Liver (tissue), 9 donors: ENCODE measurements around the gene FAM216B. TPM values are rescaled to one million over a fixed set of nuclear protein-coding genes. Genes with fewer than 3 reads are reported as not detected.
"Not testable (repeated sequence)": the region's sequence is repeated elsewhere in the genome, so short reads cannot be mapped to it uniquely, and the experiment has no call there.

Experiments used
- DNase-seq: peaks from one replicate; pipeline ENCODE4 v3.0.0-alpha.2; 2017; ENCODE audit warnings: low spot score
- H3K27ac ChIP-seq, 2 donors: one replicate each; pipeline ENCODE4 v1.7.0; 2013; ENCODE audit warnings: inconsistent platforms in 2 of 2, low read length in 2 of 2, control low read depth in 1 of 2, low read depth in 1 of 2, mild to moderate bottlenecking in 1 of 2
- H3K27me3 ChIP-seq, 4 donors: one replicate each; pipeline versions ENCODE4 v1.6.1 to v1.7.0; 2013; ENCODE audit warnings: low read length in 3 of 4, inconsistent platforms in 1 of 4, mild to moderate bottlenecking in 1 of 4, moderate library complexity in 1 of 4; ENCODE audit not compliant: control insufficient read depth in 4 of 4, insufficient read depth in 4 of 4
- H3K36me3 ChIP-seq, 4 donors: one replicate each; pipeline versions ENCODE4 v1.6.1 to v1.7.0; 2013; ENCODE audit warnings: low read length in 3 of 4, mild to moderate bottlenecking in 3 of 4, low read depth in 1 of 4, moderate library complexity in 1 of 4; ENCODE audit not compliant: control insufficient read depth in 4 of 4, insufficient read depth in 3 of 4
- H3K4me1 ChIP-seq, 4 donors: one replicate each; pipeline versions ENCODE4 v1.6.1 to v1.7.0; 2013; ENCODE audit warnings: low read length in 3 of 4, mild to moderate bottlenecking in 3 of 4, moderate library complexity in 1 of 4; ENCODE audit not compliant: control insufficient read depth in 4 of 4, insufficient read depth in 4 of 4
- H3K4me3 ChIP-seq, 3 donors: one replicate each; pipeline versions ENCODE4 v1.6.1 to v1.7.0; 2013; ENCODE audit warnings: low read length in 3 of 3, control low read depth in 1 of 3, low read depth in 1 of 3, mild to moderate bottlenecking in 1 of 3
- H3K9ac ChIP-seq, 2 donors: one replicate each; pipeline ENCODE4 v1.7.0; 2013; ENCODE audit warnings: low read length in 2 of 2, mild to moderate bottlenecking in 2 of 2, moderate library complexity in 2 of 2, control low read depth in 1 of 2, low read depth in 1 of 2
- H3K9me3 ChIP-seq, 4 donors: one replicate each; pipeline versions ENCODE4 v1.6.1 to v1.7.0; 2013; ENCODE audit warnings: low read length in 3 of 4; ENCODE audit not compliant: control insufficient read depth in 4 of 4
- EGR1 ChIP-seq, 2 donors: IDR thresholded peaks; 2 replicates each; pipeline ENCODE4 v1.6.1; 2016 to 2018; ENCODE audit warnings: antibody characterized with exemption in 2 of 2, low read depth in 2 of 2
- FOXA1 ChIP-seq: IDR thresholded peaks from 2 replicates; pipeline ENCODE4 v1.6.1; 2016; ENCODE audit warnings: antibody characterized with exemption
- GABPA ChIP-seq, 2 donors: IDR thresholded peaks in 1 of 2; conservative IDR thresholded peaks in 1 of 2; 2 replicates each; pipeline ENCODE4 v1.6.1; 2016; ENCODE audit warnings: antibody characterized with exemption in 2 of 2, mild to moderate bottlenecking in 1 of 2, moderate library complexity in 1 of 2
- HNF4A ChIP-seq, 2 donors: conservative IDR thresholded peaks; 2 replicates each; pipeline ENCODE4 v1.6.1; 2016; ENCODE audit warnings: antibody characterized with exemption in 2 of 2, mild to moderate bottlenecking in 2 of 2
- HNF4G ChIP-seq: IDR thresholded peaks from 2 replicates; pipeline ENCODE4 v1.6.1; 2016; ENCODE audit warnings: antibody characterized with exemption
- JUND ChIP-seq, 2 donors: IDR thresholded peaks; 2 replicates each; pipeline ENCODE4 v1.6.1; 2016; ENCODE audit warnings: antibody characterized with exemption in 2 of 2
- NR2F2 ChIP-seq: IDR thresholded peaks from 2 replicates; pipeline ENCODE4 v1.6.1; 2016; ENCODE audit warnings: antibody characterized with exemption
- RAD21 ChIP-seq, 2 donors: IDR thresholded peaks; 2 replicates each; pipeline ENCODE4 v1.6.1; 2016; ENCODE audit warnings: antibody characterized with exemption in 2 of 2, mild to moderate bottlenecking in 2 of 2
- SP1 ChIP-seq: IDR thresholded peaks from 2 replicates; pipeline ENCODE4 v1.6.1; 2018; ENCODE audit warnings: antibody characterized with exemption, mild to moderate bottlenecking
- YY1 ChIP-seq: IDR thresholded peaks from 2 replicates; pipeline ENCODE4 v1.6.1; 2016; ENCODE audit warnings: antibody characterized with exemption, mild to moderate bottlenecking
- WGBS: extraction: QIAGEN DNeasy Blood & Tissue Kit; methylation state at CpG from one replicate; pipeline ENCODE4 v1.1.7; 2013; 5-methylcytosine and 5-hydroxymethylcytosine counted together
- polyA plus RNA-seq, 2 donors: library from polyadenylated mRNA; stranded (reverse) in 1 of 2; unstranded in 1 of 2; fragments of 200-250 nt in 1 of 2; fragments of >200 nt in 1 of 2; fragmentation: Nextera tagmentation in 1 of 2; extraction: Ambion mirVana in 1 of 2; gene quantifications; one replicate each; pipeline versions ENCODE4 v1.2.1 to v1.2.3, GENCODE V29; 2013 to 2015
- total RNA-seq, 2 donors: library from RNA; depleted of rRNA; stranded (reverse); fragments of >200 nt; gene quantifications; one replicate each; pipeline ENCODE4 v1.2.3, GENCODE V29; 2014
- TF ChIP-seq, protein P1 (sequence below): IDR thresholded peaks from 2 replicates; pipeline ENCODE4 v1.6.1; 2016; ENCODE audit warnings: antibody characterized with exemption
- TF ChIP-seq, protein P2 (sequence below): IDR thresholded peaks from 2 replicates; pipeline ENCODE4 v1.6.1; 2016; ENCODE audit warnings: antibody characterized with exemption
- TF ChIP-seq, protein P3 (sequence below): IDR thresholded peaks from 2 replicates; pipeline ENCODE4 v1.6.1; 2016; ENCODE audit warnings: antibody characterized with exemption
- TF ChIP-seq, protein P4 (sequence below): fragments of 150-350 bp; IDR thresholded peaks from 2 replicates; pipeline ENCODE4 v1.5.1; 2017; ENCODE audit warnings: improper control_type of control experiment, low read depth, low read length; ENCODE audit not compliant: missing input control
- TF ChIP-seq, protein P5 (sequence below): IDR thresholded peaks from 2 replicates; pipeline ENCODE4 v1.6.1; 2016; ENCODE audit warnings: antibody characterized with exemption, mild to moderate bottlenecking
- donor health status: healthy.
- donor health status: healthy.
- donor health status: healthy.
- donor health status: healthy.
- donor health status: healthy.

The FAM216B gene
- total and polyA plus RNA-seq, 4 donors, result not detected

DNA sequence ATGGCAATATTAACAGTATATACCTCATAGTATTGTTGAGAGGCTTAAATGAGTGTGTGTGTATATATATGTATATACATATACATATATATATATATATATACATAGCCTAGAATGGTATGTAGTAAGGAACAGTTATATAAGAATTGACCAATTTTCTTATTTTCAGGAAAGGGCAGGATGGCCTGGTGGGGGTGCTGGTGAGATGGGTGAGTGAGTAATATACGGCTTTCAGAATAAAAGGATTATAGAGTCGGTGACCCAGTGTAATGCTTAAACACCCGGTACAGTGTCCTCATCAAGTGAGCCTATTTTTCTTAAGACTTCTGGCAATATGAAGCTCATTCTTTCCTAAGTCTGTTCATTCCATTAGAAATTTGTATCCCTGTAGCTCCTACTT, 11.7 kb upstream of the FAM216B start:
- no peaks in the 10 kb centered on the region for H3K36me3 ChIP-seq
- no peaks in the 10 kb centered on the region for H3K4me1 ChIP-seq
- no peak overlapping the region for H3K9ac ChIP-seq
- no peaks in the 10 kb centered on the region for H3K9me3 ChIP-seq
- TF ChIP-seq YY1 (no peak), GABPA (IDR thresholded peaks at IDR 0.05 in 1 of 2, conservative IDR thresholded peaks at IDR 0.05 in 1 of 2) (no peak), EGR1 (IDR thresholded peaks at IDR 0.05; ENCODE audit: low read depth in 2 of 2) (no peak), SP1 (no peak), JUND (IDR thresholded peaks at IDR 0.05) (no peak), RAD21 (IDR thresholded peaks at IDR 0.05) (no peak), HNF4A (conservative IDR thresholded peaks at IDR 0.05) (no peak), FOXA1 (no peak), NR2F2 (no peak), HNF4G (no peak)
- TF ChIP-seq, protein P1, sequence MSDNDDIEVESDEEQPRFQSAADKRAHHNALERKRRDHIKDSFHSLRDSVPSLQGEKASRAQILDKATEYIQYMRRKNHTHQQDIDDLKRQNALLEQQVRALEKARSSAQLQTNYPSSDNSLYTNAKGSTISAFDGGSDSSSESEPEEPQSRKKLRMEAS, result no peak
- TF ChIP-seq, protein P2, sequence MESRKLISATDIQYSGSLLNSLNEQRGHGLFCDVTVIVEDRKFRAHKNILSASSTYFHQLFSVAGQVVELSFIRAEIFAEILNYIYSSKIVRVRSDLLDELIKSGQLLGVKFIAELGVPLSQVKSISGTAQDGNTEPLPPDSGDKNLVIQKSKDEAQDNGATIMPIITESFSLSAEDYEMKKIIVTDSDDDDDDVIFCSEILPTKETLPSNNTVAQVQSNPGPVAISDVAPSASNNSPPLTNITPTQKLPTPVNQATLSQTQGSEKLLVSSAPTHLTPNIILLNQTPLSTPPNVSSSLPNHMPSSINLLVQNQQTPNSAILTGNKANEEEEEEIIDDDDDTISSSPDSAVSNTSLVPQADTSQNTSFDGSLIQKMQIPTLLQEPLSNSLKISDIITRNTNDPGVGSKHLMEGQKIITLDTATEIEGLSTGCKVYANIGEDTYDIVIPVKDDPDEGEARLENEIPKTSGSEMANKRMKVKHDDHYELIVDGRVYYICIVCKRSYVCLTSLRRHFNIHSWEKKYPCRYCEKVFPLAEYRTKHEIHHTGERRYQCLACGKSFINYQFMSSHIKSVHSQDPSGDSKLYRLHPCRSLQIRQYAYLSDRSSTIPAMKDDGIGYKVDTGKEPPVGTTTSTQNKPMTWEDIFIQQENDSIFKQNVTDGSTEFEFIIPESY, result no peak
- TF ChIP-seq, protein P3, sequence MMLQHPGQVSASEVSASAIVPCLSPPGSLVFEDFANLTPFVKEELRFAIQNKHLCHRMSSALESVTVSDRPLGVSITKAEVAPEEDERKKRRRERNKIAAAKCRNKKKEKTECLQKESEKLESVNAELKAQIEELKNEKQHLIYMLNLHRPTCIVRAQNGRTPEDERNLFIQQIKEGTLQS, result no peak
- TF ChIP-seq, protein P4, sequence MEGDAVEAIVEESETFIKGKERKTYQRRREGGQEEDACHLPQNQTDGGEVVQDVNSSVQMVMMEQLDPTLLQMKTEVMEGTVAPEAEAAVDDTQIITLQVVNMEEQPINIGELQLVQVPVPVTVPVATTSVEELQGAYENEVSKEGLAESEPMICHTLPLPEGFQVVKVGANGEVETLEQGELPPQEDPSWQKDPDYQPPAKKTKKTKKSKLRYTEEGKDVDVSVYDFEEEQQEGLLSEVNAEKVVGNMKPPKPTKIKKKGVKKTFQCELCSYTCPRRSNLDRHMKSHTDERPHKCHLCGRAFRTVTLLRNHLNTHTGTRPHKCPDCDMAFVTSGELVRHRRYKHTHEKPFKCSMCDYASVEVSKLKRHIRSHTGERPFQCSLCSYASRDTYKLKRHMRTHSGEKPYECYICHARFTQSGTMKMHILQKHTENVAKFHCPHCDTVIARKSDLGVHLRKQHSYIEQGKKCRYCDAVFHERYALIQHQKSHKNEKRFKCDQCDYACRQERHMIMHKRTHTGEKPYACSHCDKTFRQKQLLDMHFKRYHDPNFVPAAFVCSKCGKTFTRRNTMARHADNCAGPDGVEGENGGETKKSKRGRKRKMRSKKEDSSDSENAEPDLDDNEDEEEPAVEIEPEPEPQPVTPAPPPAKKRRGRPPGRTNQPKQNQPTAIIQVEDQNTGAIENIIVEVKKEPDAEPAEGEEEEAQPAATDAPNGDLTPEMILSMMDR, result no peak
- TF ChIP-seq, protein P5, sequence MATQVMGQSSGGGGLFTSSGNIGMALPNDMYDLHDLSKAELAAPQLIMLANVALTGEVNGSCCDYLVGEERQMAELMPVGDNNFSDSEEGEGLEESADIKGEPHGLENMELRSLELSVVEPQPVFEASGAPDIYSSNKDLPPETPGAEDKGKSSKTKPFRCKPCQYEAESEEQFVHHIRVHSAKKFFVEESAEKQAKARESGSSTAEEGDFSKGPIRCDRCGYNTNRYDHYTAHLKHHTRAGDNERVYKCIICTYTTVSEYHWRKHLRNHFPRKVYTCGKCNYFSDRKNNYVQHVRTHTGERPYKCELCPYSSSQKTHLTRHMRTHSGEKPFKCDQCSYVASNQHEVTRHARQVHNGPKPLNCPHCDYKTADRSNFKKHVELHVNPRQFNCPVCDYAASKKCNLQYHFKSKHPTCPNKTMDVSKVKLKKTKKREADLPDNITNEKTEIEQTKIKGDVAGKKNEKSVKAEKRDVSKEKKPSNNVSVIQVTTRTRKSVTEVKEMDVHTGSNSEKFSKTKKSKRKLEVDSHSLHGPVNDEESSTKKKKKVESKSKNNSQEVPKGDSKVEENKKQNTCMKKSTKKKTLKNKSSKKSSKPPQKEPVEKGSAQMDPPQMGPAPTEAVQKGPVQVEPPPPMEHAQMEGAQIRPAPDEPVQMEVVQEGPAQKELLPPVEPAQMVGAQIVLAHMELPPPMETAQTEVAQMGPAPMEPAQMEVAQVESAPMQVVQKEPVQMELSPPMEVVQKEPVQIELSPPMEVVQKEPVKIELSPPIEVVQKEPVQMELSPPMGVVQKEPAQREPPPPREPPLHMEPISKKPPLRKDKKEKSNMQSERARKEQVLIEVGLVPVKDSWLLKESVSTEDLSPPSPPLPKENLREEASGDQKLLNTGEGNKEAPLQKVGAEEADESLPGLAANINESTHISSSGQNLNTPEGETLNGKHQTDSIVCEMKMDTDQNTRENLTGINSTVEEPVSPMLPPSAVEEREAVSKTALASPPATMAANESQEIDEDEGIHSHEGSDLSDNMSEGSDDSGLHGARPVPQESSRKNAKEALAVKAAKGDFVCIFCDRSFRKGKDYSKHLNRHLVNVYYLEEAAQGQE, result no peak
- no peaks in the 10 kb centered on the region for H3K27me3 ChIP-seq
- H3K4me3 ChIP-seq, result no peak overlapping the region
- no peak for DNase-seq
- H3K27ac ChIP-seq, result no peak overlapping the region
- WGBS, result 90% methylated on average over 3 of the region's 3 CpGs

DNA sequence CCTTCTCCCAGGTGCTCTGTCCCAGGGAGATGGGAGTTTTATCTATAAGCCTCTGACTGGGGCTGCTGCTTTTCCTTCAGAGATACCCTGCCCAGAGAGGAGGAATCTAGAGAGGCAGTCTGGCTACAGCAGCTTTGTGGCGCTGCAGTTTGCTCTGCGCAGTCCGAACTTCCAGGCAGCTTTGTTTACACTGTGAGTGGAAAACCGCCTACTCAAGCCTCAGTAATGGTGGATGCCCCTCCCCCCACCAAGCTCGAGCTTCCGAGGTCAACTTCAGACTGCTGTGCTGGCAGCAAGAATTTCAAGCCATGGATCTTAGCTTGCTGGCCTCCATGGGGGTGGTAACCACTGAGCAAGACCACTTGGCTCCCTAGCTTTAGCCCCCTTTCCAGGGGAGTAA, 4.8 kb upstream of the FAM216B start:
- not testable (repeated sequence) for H3K9me3 ChIP-seq, H3K9ac ChIP-seq, H3K27me3 ChIP-seq, DNase-seq, H3K4me3 ChIP-seq, H3K27ac ChIP-seq, H3K4me1 ChIP-seq, H3K36me3 ChIP-seq
- 54% methylated on average over 6 of the region's 6 CpGs for WGBS
